ENCODE data around the gene FOXP2.

FOXP2 gene

DNA sequence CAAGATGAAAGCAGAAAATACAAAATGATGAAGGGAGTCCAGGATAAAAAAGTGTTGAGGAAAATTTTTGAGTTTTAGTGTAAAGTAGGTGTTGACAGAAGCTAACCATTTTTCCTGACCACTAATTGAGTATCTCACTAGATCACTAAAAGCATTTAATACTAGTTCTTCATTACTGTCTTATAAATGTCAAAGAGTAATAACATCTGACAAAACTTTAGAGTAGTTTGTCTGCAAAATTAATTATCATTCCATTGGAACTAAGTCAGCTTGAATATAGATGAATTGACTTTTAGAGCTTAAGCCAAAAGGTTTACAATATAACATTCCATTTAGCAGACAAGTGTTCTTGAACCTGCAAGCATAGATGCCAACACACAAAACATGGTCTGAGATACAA is 232.9 kb downstream of the FOXP2 start (continued):
- TF ChIP-seq REST (tag by site-specific recombination; IDR thresholded peaks at IDR 0.05) = no peak
- no peak for TF ChIP-seq KLF10 (tag by site-specific recombination; IDR thresholded peaks at IDR 0.05)
- TF ChIP-seq ZNF423 (tag by site-specific recombination; IDR thresholded peaks at IDR 0.05) = no peak
- no peak for TF ChIP-seq GLIS2 (tag by site-specific recombination; IDR thresholded peaks at IDR 0.05)
- no peak for TF ChIP-seq ZNF350 (tag by site-specific recombination; IDR thresholded peaks at IDR 0.05)
- TF ChIP-seq ZNF843 (tag by site-specific recombination; IDR thresholded peaks at IDR 0.05) = peak; percentile 60

DNA sequence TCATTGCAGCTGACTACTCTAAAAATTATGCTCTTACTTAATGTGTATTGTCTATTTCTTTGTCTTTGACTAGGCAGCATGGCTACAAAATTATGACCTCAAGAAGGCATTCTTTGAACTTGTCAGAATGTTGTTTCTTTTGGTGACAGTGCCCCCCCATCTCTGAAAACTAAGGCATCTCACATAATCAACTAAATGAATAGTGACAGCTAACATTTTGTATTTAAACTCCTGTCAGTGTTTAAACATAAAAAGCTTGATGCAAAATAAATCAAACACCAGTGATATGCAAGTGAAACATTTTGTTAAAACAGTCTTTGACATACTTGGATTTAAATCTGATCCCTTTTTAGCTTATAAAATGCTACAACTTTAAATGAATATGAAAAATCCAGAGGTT is 233.5 kb downstream of the FOXP2 start:
- H3K4me3 ChIP-seq (ENCODE audit: low read depth, low read length) = no peak overlapping the region
- TF ChIP-seq HOXD13 (CRISPR knock-in tag; IDR thresholded peaks at IDR 0.05; ENCODE audit: borderline replicate concordance) (no peak), ZNF664 (tag by site-specific recombination; IDR thresholded peaks at IDR 0.05) (peak; percentile 74)
- ChIA-PET CTCF (interaction anchor here (0.6 kb wide), 1 partner anchor 507 kb away, joined by 3 read pairs; no protein-coding TSS in a partner anchor), POLR2A (no interaction called here)
- H3K36me3 ChIP-seq (ENCODE audit: control insufficient read depth in 2 of 2, insufficient read depth in 1 of 2, low read length in 2 of 2) = no peaks in the 10 kb centered on the region
- H3K27ac ChIP-seq (ENCODE audit: extremely low read depth, low read depth, low read length) = no peak overlapping the region
- H3K4me1 ChIP-seq (ENCODE audit: control insufficient read depth, insufficient read depth, low read length) = peaks cover 32% of the 10 kb centered on the region
- H3K9me3 ChIP-seq (ENCODE audit: control insufficient read depth, insufficient read depth, low read depth, low read length) = no peaks in the 10 kb centered on the region

- ChIA-PET POLR2A (no interaction called here), CTCF (no interaction called here)
- peaks cover 32% of the 10 kb centered on the region for H3K4me1 ChIP-seq (ENCODE audit: control insufficient read depth, insufficient read depth, low read length)
- no peaks in the 10 kb centered on the region for H3K9me3 ChIP-seq (ENCODE audit: control insufficient read depth, insufficient read depth, low read depth, low read length)
- no peak overlapping the region for H3K4me3 ChIP-seq (ENCODE audit: low read depth, low read length)
- H3K27ac ChIP-seq (ENCODE audit: extremely low read depth, low read depth, low read length) = no peak overlapping the region
- H3K36me3 ChIP-seq (ENCODE audit: control insufficient read depth in 2 of 2, insufficient read depth in 1 of 2, low read length in 2 of 2) = no peaks in the 10 kb centered on the region
- TF ChIP-seq ZNF473 (tag by site-specific recombination; IDR thresholded peaks at IDR 0.05) (no peak), ZBTB1 (tag by site-specific recombination; IDR thresholded peaks at IDR 0.05) (no peak), ZBTB44 (tag by site-specific recombination; IDR thresholded peaks at IDR 0.05) (peak; percentile 66), ZNF423 (tag by site-specific recombination; IDR thresholded peaks at IDR 0.05) (no peak), OVOL3 (tag by site-specific recombination; IDR thresholded peaks at IDR 0.05) (no peak), ZNF223 (tag by site-specific recombination; IDR thresholded peaks at IDR 0.05) (no peak), ZNF530 (tag by site-specific recombination; IDR thresholded peaks at IDR 0.05; ENCODE audit: low read depth) (no peak), ZNF48 (tag by site-specific recombination; IDR thresholded peaks at IDR 0.05) (no peak), EGR2 (tag by site-specific recombination; IDR thresholded peaks at IDR 0.05; ENCODE audit: low read depth) (no peak), ZNF776 (tag by site-specific recombination; IDR thresholded peaks at IDR 0.05; ENCODE audit: borderline replicate concordance) (no peak), MYNN (tag by site-specific recombination; IDR thresholded peaks at IDR 0.05; ENCODE audit: borderline replicate concordance) (no peak), ZNF24 (tag by site-specific recombination; IDR thresholded peaks at IDR 0.05) (no peak), ELK4 (IDR thresholded peaks at IDR 0.05; ENCODE audit: borderline replicate concordance, low read depth, low read length) (no peak), ZNF596 (tag by site-specific recombination; IDR thresholded peaks at IDR 0.05) (no peak), ZNF175 (tag by site-specific recombination; IDR thresholded peaks at IDR 0.05) (no peak), ZNF133 (tag by site-specific recombination; IDR thresholded peaks at IDR 0.05) (no peak), ZNF335 (tag by site-specific recombination; conservative IDR thresholded peaks at IDR 0.05) (no peak), ZBTB7A (tag by site-specific recombination; IDR thresholded peaks at IDR 0.05; ENCODE audit: low read depth) (no peak), ZNF239 (tag by site-specific recombination; IDR thresholded peaks at IDR 0.05) (no peak), ZBTB8A (tag by site-specific recombination; IDR thresholded peaks at IDR 0.05) (peak; percentile 33; the same call in 1 of the 2 replicates)
Measured at GRCh38 chr7:114648680-114649079, 234.1 kb downstream of the FOXP2 start.

Measured in HEK293 (cell line).